Measurements from ENCODE around the gene BOLA3.

DNA sequence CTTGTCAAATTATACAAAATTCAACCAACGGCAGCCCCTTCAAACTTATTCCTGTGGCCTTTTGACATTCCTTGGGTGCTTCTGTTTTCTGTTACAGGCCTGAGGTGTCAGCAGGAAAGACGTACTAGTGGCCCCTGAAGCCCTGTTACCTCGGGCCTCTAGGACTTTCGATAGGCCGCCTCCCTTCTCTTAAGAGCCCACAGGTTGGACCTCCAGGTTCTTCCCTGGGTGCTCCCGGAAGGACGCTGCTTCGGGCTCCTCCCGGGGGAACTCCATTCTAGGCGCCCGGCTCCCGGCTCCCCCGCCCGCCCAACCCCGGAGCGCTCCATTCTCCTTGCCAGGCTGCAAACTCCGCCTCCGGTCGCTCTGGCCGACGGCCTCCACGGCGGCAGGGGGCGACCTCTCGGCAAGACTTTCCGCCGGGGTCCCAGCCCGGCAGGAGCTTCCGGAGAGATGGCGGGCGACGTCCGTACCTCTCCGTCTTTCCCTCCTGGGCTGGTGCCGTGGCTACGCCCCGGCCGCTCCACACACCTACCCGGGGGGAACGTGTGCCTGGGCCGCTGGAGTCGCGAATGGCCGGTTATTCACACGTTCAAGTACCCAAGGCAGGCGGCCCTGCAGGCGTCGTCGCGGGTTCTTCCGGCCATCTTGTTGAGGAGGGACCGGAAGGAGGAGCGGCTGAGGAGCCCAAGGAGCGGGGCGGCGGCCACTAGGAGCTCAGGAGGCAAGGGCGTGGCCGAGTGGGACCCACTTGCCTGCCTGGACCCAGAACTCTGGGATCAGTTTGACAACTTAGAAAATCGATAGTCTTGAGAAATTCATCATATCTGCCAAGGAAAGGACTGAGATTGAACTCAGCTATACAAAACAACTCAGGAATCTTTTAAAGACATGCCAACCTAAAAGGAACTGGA is 27.5 kb downstream of the BOLA3 start:
- TF ChIP-seq, protein P1, sequence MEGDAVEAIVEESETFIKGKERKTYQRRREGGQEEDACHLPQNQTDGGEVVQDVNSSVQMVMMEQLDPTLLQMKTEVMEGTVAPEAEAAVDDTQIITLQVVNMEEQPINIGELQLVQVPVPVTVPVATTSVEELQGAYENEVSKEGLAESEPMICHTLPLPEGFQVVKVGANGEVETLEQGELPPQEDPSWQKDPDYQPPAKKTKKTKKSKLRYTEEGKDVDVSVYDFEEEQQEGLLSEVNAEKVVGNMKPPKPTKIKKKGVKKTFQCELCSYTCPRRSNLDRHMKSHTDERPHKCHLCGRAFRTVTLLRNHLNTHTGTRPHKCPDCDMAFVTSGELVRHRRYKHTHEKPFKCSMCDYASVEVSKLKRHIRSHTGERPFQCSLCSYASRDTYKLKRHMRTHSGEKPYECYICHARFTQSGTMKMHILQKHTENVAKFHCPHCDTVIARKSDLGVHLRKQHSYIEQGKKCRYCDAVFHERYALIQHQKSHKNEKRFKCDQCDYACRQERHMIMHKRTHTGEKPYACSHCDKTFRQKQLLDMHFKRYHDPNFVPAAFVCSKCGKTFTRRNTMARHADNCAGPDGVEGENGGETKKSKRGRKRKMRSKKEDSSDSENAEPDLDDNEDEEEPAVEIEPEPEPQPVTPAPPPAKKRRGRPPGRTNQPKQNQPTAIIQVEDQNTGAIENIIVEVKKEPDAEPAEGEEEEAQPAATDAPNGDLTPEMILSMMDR (IDR thresholded peaks at IDR 0.05; ENCODE audit: extremely low read depth in 1 of 2, insufficient read depth in 1 of 2, low read depth in 1 of 2, low read length in 2 of 2) = peak; percentile 29 to 60
- TF ChIP-seq POLR2A (IDR thresholded peaks at IDR 0.05; ENCODE audit: low read depth, low read length) (no peak), JUN (IDR thresholded peaks at IDR 0.05; ENCODE audit: borderline replicate concordance, insufficient read depth, insufficient read length, low read depth) (no peak), EZH2 (IDR thresholded peaks at IDR 0.05; ENCODE audit: borderline replicate concordance, low read depth, low read length, severe bottlenecking) (no peak), POLR2AphosphoS5 (IDR thresholded peaks at IDR 0.05; ENCODE audit: insufficient read depth, low read depth, low read length) (no peak)
- TF ChIP-seq, protein P2, sequence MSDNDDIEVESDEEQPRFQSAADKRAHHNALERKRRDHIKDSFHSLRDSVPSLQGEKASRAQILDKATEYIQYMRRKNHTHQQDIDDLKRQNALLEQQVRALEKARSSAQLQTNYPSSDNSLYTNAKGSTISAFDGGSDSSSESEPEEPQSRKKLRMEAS (IDR thresholded peaks at IDR 0.05; ENCODE audit: insufficient read depth, insufficient read length) = no peak
